A549 (cell line): ENCODE measurements around the gene KICS2. TPM values are rescaled to one million over a fixed set of nuclear protein-coding genes. Genes with fewer than 3 reads are reported as not detected.

Experiments used
- ATAC-seq, 2 experiments: fragments of 200-7000 bp in 1 of 2; fragments of >200 bp in 1 of 2; cut with Nextera tagmentation in 1 of 2; cut with Tn5 transposase in 1 of 2; 3 replicates each; pipeline versions ENCODE4 v1.8.0 to v1.9.1; 2018 to 2020; ENCODE audit warnings: mild to moderate bottlenecking in 1 of 2, moderate library complexity in 1 of 2
- CTCF ChIA-PET: fragments of 300-600 bp; sonication (Branson Sonifier 250); formaldehyde crosslinking; extraction: SDS; loops from one replicate; lab custom pipeline; 2021; ENCODE audit warnings: antibody characterized with exemption, inconsistent platforms; lab: Yijun Ruan, JAX
- POLR2A ChIA-PET: fragments of 350-600 bp; formaldehyde crosslinking; extraction: SDS; loops from one replicate; lab custom pipeline; 2021; ENCODE audit warnings: antibody characterized with exemption, inconsistent platforms; lab: Yijun Ruan, JAX
- DNase-seq, 2 experiments: peaks; one replicate each; pipeline versions ENCODE4 v3.0.0 to v3.0.0-alpha.2; 2011 to 2016; ENCODE audit warnings: low read depth in 1 of 2, low spot score in 1 of 2
- FAIRE-seq: peaks from 2 replicates; lab custom pipeline; 2011; peaks lifted over from hg19 to GRCh38; lab: Jason Lieb, UNC
- H3K27ac ChIP-seq, 2 experiments: fragments of >200 bp; sonication (Bioruptor Twin); formaldehyde crosslinking; 3 replicates each; pipeline ENCODE4 v1.5.1; 2016 to 2017
- H3K4me1 ChIP-seq: fragments of >200 bp; sonication (Bioruptor Twin); formaldehyde crosslinking; 3 replicates; pipeline ENCODE4 v1.6.1; 2016
- H3K4me2 ChIP-seq: fragments of >200 bp; sonication (Bioruptor Twin); formaldehyde crosslinking; 3 replicates; pipeline ENCODE4 v1.6.1; 2016
- H3K4me3 ChIP-seq: fragments of >200 bp; sonication (Bioruptor Twin); formaldehyde crosslinking; 3 replicates; pipeline ENCODE4 v1.5.1; 2016
- H3K9me3 ChIP-seq: fragments of >200 bp; sonication (Bioruptor Twin); formaldehyde crosslinking; 3 replicates; pipeline ENCODE4 v1.6.1; 2016
- CEBPB ChIP-seq, 2 experiments: fragments of >200 bp in 1 of 2; sonication (Bioruptor Twin) in 1 of 2; formaldehyde crosslinking in 1 of 2; IDR thresholded peaks; 2 replicates each; pipeline ENCODE4 v1.6.1; 2012 to 2016
- CHD2 ChIP-seq: fragments of 150-350 bp; IDR thresholded peaks from 2 replicates; pipeline ENCODE4 v1.6.1; 2014; ENCODE audit warnings: low read length; ENCODE audit not compliant: partially characterized antibody
- EHF ChIP-seq: fragments of 250-450 bp; sonication (Bioruptor Pico); IDR thresholded peaks from 2 replicates; pipeline ENCODE4 v1.5.0; 2020; ENCODE audit warnings: mild to moderate bottlenecking
- EHMT2 ChIP-seq: fragments of 200-600 bp; sonication (generic); IDR thresholded peaks from 2 replicates; pipeline ENCODE4 v1.6.1; 2016; ENCODE audit warnings: antibody characterized with exemption, low read depth, mild to moderate bottlenecking, moderate library complexity
- ELK1 ChIP-seq: fragments of 150-350 bp; IDR thresholded peaks from 2 replicates; pipeline ENCODE4 v1.6.1; 2014; ENCODE audit warnings: low read depth, mild to moderate bottlenecking, low read length
- ESRRA ChIP-seq: fragments of 150-350 bp; IDR thresholded peaks from 2 replicates; pipeline ENCODE4 v1.6.1; 2014; ENCODE audit warnings: mild to moderate bottlenecking, low read length, borderline replicate concordance
- FOSB ChIP-seq: fragments of 250-450 bp; sonication (Bioruptor Pico); IDR thresholded peaks from 2 replicates; pipeline ENCODE4 v1.5.0; 2020; ENCODE audit warnings: mild to moderate bottlenecking, moderate library complexity
- FOXS1 ChIP-seq: fragments of 250-450 bp; sonication (Bioruptor Pico); IDR thresholded peaks from 2 replicates; pipeline ENCODE4 v1.5.0; 2020; ENCODE audit warnings: mild to moderate bottlenecking, moderate library complexity
- HES2 ChIP-seq: fragments of >200 bp; sonication (Bioruptor Twin); formaldehyde crosslinking; IDR thresholded peaks from 2 replicates; pipeline ENCODE4 v1.6.1; 2016
- HEYL ChIP-seq: fragments of 250-450 bp; sonication (Bioruptor Pico); IDR thresholded peaks from 2 replicates; pipeline ENCODE4 v1.8.0; 2021; ENCODE audit warnings: mild to moderate bottlenecking, moderate library complexity
- JUN ChIP-seq, 2 experiments: fragments of >200 bp; sonication (Bioruptor Twin); formaldehyde crosslinking; IDR thresholded peaks; 2 replicates in 1 of 2; 3 replicates in 1 of 2; pipeline ENCODE4 v1.6.1; 2016 to 2017
- KDM5A ChIP-seq: fragments of 200-600 bp; sonication (generic); IDR thresholded peaks from 2 replicates; pipeline ENCODE4 v1.6.1; 2016; ENCODE audit warnings: antibody characterized with exemption, mild to moderate bottlenecking
- MAX ChIP-seq: IDR thresholded peaks from 2 replicates; pipeline ENCODE4 v1.6.1; 2012
- MAZ ChIP-seq: fragments of 150-350 bp; IDR thresholded peaks from 2 replicates; pipeline ENCODE4 v1.6.1; 2014; ENCODE audit warnings: antibody characterized with exemption, low read depth, low read length, borderline replicate concordance
- NR3C1 ChIP-seq: fragments of >200 bp; sonication (Bioruptor Twin); formaldehyde crosslinking; IDR thresholded peaks from 3 replicates; pipeline ENCODE4 v1.6.1; 2017
- PHF8 ChIP-seq: fragments of 200-600 bp; sonication (generic); IDR thresholded peaks from 2 replicates; pipeline ENCODE4 v1.6.1; 2016; ENCODE audit warnings: low read depth, mild to moderate bottlenecking, antibody characterized with exemption, moderate library complexity, borderline replicate concordance
- POLR2AphosphoS2 ChIP-seq: conservative IDR thresholded peaks from 2 replicates; pipeline ENCODE4 v1.6.1; 2012; ENCODE audit warnings: low read length, improper control_type of control experiment, inconsistent platforms
- RARB ChIP-seq: fragments of 250-450 bp; sonication (Bioruptor Pico); IDR thresholded peaks from 2 replicates; pipeline ENCODE4 v1.8.0; 2021; ENCODE audit warnings: mild to moderate bottlenecking, moderate library complexity
- RCOR1 ChIP-seq: fragments of 150-350 bp; IDR thresholded peaks from 2 replicates; pipeline ENCODE4 v1.6.1; 2014; ENCODE audit warnings: antibody characterized with exemption, low read length, low read depth
- RFX5 ChIP-seq: fragments of 450-650 bp; IDR thresholded peaks from 2 replicates; pipeline ENCODE4 v1.7.1; 2014; ENCODE audit warnings: antibody characterized with exemption, mild to moderate bottlenecking, moderate library complexity
- SREBF2 ChIP-seq: fragments of 450-650 bp; IDR thresholded peaks from 2 replicates; pipeline ENCODE4 v1.6.1; 2014; ENCODE audit warnings: mild to moderate bottlenecking, moderate library complexity
- TP53 ChIP-seq: fragments of 250-450 bp; sonication (Bioruptor Pico); IDR thresholded peaks from 2 replicates; pipeline ENCODE4 v1.5.0; 2021; ENCODE audit warnings: mild to moderate bottlenecking, moderate library complexity
- ZFP36 ChIP-seq: fragments of 450-650 bp; IDR thresholded peaks from 2 replicates; pipeline ENCODE4 v1.6.1; 2014; ENCODE audit warnings: borderline replicate concordance; ENCODE audit not compliant: partially characterized antibody
- ZSCAN20 ChIP-seq: fragments of 250-450 bp; sonication (Bioruptor Pico); IDR thresholded peaks from 2 replicates; pipeline ENCODE4 v1.8.0; 2022; ENCODE audit warnings: mild to moderate bottlenecking, moderate library complexity
- WGBS: methylation state at CpG from one replicate; pipeline ENCODE4 v1.1.6; 2017; ENCODE audit errors: missing lambda C conversion rate; 5-methylcytosine and 5-hydroxymethylcytosine counted together
- polyA plus RNA-seq, 4 experiments: library from polyadenylated mRNA; depleted of rRNA in 3 of 4; stranded (reverse); fragments of >200 nt; fragmentation: RNase III in 1 of 4; extraction: RNeasy Plus Mini Kit Qiagen cat#74134 plus additional on column Dnase treatment in 1 of 4; gene quantifications; 2 replicates in 3 of 4; 3 replicates in 1 of 4; pipeline ENCODE4 v1.2.3, GENCODE V29; 2011 to 2017
- TF ChIP-seq, protein P1 (sequence below): IDR thresholded peaks from 2 replicates; pipeline ENCODE4 v1.6.1; 2012; ENCODE audit warnings: low read depth, borderline replicate concordance
- TF ChIP-seq, protein P2 (sequence below): fragments of >200 bp; sonication (Bioruptor Twin); formaldehyde crosslinking; IDR thresholded peaks from 3 replicates; pipeline ENCODE4 v1.6.1; 2016

Gene KICS2
- polyA plus RNA-seq, 2 of the 4 experiments (the other 2 are of a cell fraction), result 9.1 to 21.4 TPM

DNA sequence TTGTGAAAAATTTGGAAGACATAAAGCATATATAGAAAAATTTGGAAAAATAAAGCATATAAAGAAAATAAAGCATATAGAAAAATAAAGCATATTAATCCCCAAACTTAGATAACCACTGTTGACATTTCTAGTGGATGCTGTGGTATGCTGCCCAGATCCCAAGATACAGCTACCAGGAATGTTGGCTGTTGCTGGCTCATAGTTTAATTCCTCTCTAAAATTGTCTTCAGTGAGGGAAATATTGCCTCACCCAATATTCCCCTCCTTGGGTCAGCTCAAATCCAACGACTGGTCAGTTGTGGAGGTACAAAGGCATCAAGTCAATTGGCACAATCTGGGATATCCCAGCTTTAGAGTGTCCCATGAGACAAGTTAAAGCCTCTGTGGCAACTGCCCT lies 10.1 kb upstream of the KICS2 start (continued):
- TF ChIP-seq RCOR1, result no peak
- TF ChIP-seq MAX, result no peak

GRCh38 chr12:64229796-64230195 lies 7.7 kb upstream of the KICS2 start:
- H3K4me2 ChIP-seq, result no peak overlapping the region
- ChIA-PET CTCF (interaction anchor here (0.8 to 1.9 kb wide), 2 partner anchors 26 to 390 kb away, joined by 3 to 6 read pairs; no protein-coding TSS in a partner anchor), POLR2A (no interaction called here)
- H3K27ac ChIP-seq, result no peak overlapping the region
- no peak for DNase-seq
- H3K4me1 ChIP-seq, result no peaks in the 10 kb centered on the region
- no peaks in the 10 kb centered on the region for H3K9me3 ChIP-seq
- WGBS, result 71% methylated on average over 5 of the region's 5 CpGs
- no peak for FAIRE-seq
- no peak overlapping the region for H3K4me3 ChIP-seq
- TF ChIP-seq PHF8, result no peak
- no peak for ATAC-seq

DNA sequence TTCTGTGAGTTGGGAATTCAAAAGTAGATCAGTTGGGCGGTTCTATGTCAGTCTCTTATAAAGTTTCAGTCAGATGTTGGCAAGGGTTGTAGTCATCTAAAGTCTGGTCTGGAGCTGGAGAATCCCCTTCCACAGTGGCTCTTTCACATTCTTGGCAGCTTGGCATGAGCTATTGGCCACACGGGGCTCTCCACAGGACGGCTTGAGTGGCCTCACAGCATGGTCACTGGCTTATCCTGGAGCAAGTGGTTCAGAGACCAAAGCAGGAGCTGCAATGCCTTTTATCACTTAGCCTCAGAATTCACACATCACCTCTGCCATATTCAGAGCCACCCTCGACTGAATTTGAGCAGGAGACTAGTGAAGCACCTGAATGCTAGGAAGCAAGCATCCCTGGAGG lies 7.1 kb upstream of the KICS2 start:
- TF ChIP-seq RFX5 (no peak), HEYL (CRISPR knock-in tag) (no peak), EHF (CRISPR knock-in tag) (no peak), ESRRA (no peak), ZSCAN20 (CRISPR knock-in tag) (no peak), FOXS1 (CRISPR knock-in tag) (no peak), CEBPB (IDR thresholded peaks at IDR 0.05) (no peak), NR3C1 (no peak), SREBF2 (no peak), ELK1 (no peak), TP53 (no peak), RCOR1 (no peak)
- TF ChIP-seq, protein P1, sequence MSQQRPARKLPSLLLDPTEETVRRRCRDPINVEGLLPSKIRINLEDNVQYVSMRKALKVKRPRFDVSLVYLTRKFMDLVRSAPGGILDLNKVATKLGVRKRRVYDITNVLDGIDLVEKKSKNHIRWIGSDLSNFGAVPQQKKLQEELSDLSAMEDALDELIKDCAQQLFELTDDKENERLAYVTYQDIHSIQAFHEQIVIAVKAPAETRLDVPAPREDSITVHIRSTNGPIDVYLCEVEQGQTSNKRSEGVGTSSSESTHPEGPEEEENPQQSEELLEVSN, result no peak
- TF ChIP-seq, all 56 proteins: peak for 0
- POLR2A ChIA-PET, result no interaction called here
- H3K4me2 ChIP-seq, result no peak overlapping the region
- H3K4me1 ChIP-seq, result no peaks in the 10 kb centered on the region
- FAIRE-seq (no peak), ATAC-seq (no peak), DNase-seq (no peak)
- H3K4me3 ChIP-seq, result no peak overlapping the region
- CTCF ChIA-PET, result no interaction called here
- no peak overlapping the region for H3K27ac ChIP-seq
- 52% methylated on average over 4 of the region's 4 CpGs for WGBS
- no peaks in the 10 kb centered on the region for H3K9me3 ChIP-seq

DNA sequence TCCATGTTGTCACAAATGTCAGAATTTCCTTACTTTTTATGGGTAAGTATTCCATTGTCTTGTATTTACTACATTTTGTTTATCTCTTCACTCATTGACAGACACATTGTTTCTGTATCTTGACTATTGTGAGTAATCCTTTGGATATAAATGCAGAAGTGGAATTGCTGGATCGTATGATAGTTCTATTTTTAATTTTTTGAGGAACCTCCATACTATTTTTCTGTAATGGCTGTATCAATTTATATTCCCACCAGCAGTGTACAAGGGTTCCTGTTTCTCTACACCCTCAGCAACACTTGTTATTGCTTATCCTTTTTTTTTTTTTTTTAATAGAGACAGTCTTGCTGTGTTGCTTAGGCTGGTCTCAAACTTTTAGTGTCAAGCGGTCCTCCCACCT lies 3.5 kb upstream of the KICS2 start:
- TF ChIP-seq HES2, result no peak
- TF ChIP-seq RCOR1, result no peak
- no peak for TF ChIP-seq FOSB (CRISPR knock-in tag)
- TF ChIP-seq, protein P2, sequence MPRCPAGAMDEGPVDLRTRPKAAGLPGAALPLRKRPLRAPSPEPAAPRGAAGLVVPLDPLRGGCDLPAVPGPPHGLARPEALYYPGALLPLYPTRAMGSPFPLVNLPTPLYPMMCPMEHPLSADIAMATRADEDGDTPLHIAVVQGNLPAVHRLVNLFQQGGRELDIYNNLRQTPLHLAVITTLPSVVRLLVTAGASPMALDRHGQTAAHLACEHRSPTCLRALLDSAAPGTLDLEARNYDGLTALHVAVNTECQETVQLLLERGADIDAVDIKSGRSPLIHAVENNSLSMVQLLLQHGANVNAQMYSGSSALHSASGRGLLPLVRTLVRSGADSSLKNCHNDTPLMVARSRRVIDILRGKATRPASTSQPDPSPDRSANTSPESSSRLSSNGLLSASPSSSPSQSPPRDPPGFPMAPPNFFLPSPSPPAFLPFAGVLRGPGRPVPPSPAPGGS, result no peak
- TF ChIP-seq RARB (CRISPR knock-in tag), result no peak
- no peak for TF ChIP-seq ESRRA
- TF ChIP-seq JUN (IDR thresholded peaks at IDR 0.05), result no peak
- no peak for TF ChIP-seq CHD2
- TF ChIP-seq ZFP36, result no peak
- no peak for TF ChIP-seq ELK1
- no peak for TF ChIP-seq ZSCAN20 (CRISPR knock-in tag)
- no peak for TF ChIP-seq EHMT2
- TF ChIP-seq POLR2AphosphoS2, result no peak
- TF ChIP-seq MAZ, result no peak
- TF ChIP-seq MAX, result no peak
- TF ChIP-seq KDM5A, result no peak
- TF ChIP-seq, all 56 proteins: peak for 0
- H3K4me3 ChIP-seq, result no peak overlapping the region
- H3K4me2 ChIP-seq, result no peak overlapping the region
- H3K27ac ChIP-seq, result no peak overlapping the region
- POLR2A ChIA-PET, result no interaction called here
- H3K4me1 ChIP-seq, result peaks cover 8% of the 10 kb centered on the region
- 60% methylated on average over 2 of the region's 2 CpGs for WGBS
- no peak for ATAC-seq
- H3K9me3 ChIP-seq, result no peaks in the 10 kb centered on the region
- FAIRE-seq, result no peak
- DNase-seq, result no peak
- CTCF ChIA-PET, result interaction anchor here (0.6 to 1.6 kb wide), 2 partner anchors 10 to 472 kb away, joined by 3 to 4 read pairs; no protein-coding TSS in a partner anchor
